T-helper 2 cell treated with Interferon-gamma antibody and Interleukin-4, amounts not matched to agents 5 μg/mL and 100 μg/mL, for 36 hours (primary cell): ENCODE measurements around the gene CIC.

Experiments used
- DNase-seq: peaks from one replicate; pipeline ENCODE4 v3.0.0; 2021; ENCODE audit warnings: low spot score
- H3K27ac Mint-ChIP-seq: one replicate; pipeline ENCODE4 v1.8.0; 2021; ENCODE audit warnings: mild to moderate bottlenecking, mixed read lengths
- H3K27me3 Mint-ChIP-seq: one replicate; pipeline ENCODE4 v1.8.0; 2021; ENCODE audit warnings: low read depth, mixed read lengths
- H3K36me3 Mint-ChIP-seq: one replicate; pipeline ENCODE4 v1.8.0; 2021; ENCODE audit warnings: low read depth, mixed read lengths
- H3K4me1 Mint-ChIP-seq: one replicate; pipeline ENCODE4 v1.8.0; 2021; ENCODE audit warnings: low read depth, mixed read lengths
- H3K4me3 Mint-ChIP-seq: one replicate; pipeline ENCODE4 v1.8.0; 2022; ENCODE audit warnings: mild to moderate bottlenecking, moderate library complexity, mixed read lengths
- H3K9me3 Mint-ChIP-seq: one replicate; pipeline ENCODE4 v1.8.0; 2021; ENCODE audit warnings: mixed read lengths

Gene CIC

DNA sequence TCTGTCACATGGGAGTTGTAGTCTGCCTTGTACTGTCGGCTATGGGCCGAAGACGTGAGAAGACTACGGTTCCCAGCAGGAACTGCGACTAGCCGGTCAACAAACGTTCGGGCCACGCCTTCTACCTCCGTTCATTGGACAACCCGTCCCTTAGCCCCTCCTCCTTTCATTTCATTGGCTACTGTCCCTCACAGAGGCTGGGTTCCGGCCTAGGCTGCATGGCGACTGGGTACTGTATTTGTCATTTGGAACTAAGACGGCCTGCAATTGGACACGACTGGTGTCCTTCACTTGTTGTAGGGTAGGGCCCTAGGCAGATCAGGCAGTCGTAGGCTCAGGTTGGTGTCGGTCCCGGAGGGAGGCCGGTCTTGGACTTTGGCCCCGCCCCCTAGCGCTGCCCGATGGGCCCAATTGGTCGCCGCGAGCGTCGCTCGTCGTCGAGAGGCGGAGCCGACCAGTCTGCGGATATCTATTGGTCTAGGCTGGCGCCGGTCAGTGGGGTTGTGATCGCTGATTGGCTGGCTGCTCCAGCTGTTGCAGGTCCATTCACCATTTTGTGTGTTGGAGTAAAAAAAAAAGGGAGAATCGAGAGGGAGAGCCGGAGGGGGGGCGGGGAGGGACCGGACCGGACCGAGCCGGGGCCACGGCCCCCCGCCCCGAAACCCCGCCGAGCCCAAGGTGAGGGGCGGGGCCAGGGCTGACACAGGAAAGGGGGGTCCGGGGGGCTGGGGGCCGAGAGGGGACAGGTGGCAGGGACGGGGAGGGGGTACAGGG is at the start of gene CIC:
Gene CIC, plus strand, starts transcription at position 549 of the 774 bp plus-strand sequence. CDS start 2,532 bp downstream, outside the sequence.
- H3K27me3 Mint-ChIP-seq, result no peaks in the 10 kb centered on the region
- peaks cover 28% of the 10 kb centered on the region for H3K4me1 Mint-ChIP-seq
- peak; percentile 99 for DNase-seq
- no peak within 1 kb of the TSS for H3K4me3 Mint-ChIP-seq
- H3K27ac Mint-ChIP-seq, result no peak within 1 kb of the TSS
- H3K9me3 Mint-ChIP-seq, result no peaks in the 10 kb centered on the region
- peaks cover 11% of the 10 kb centered on the region for H3K36me3 Mint-ChIP-seq

DNA sequence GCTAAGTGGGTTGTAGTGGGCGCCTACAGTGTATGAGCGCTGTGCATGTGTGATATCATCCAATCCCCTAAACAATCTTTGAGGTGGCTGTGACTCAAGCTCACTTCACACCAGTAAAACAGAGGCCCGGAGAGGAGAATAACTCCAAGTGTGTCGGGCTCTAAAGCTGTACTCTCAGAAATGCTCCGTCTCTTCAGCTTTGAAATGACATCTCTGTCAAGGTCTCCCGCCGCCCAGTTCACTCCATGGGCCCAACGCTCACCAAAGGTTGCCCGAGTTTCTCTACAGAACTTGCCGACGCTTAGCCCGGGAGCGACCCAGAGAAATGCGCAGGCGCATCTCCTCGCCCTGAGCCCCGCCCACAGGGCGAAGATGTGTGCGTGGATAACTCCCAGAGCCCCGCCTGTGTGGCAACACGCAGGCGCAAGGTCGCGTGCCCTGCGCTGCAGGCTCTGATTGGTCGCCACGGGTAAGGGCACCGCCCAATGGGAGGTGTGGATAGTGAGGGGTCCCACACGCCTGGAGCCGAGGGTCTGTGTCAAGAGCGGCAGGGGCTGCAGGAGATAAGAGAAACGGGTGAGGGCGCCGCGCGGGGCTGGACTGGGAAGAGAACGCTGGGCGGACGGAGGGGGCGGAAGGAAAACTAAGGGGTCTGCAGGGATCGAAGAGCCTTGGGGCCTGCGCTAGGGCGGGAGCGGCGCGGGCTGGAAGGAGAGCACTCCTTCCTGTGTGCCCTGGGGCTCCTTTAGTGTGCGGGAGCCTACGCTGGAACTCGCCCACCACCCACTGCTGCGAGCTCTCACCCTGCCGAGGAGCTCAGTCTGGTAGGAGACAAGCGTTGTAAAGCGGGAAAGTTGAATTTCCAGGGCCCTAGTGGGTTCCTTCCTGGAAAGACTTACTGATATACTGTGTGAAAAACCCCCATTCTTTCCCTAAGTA is 49.0 kb upstream of the CIC start, which contains the start of gene ZNF526:
Gene ZNF526, plus strand, starts transcription at position 501 of the 939 bp plus-strand sequence. CDS start 4,092 bp downstream, outside the sequence.
- H3K4me1 Mint-ChIP-seq, result peaks cover 40% of the 10 kb centered on the region
- H3K4me3 Mint-ChIP-seq, result peak within 1 kb of the TSS; percentile 100

DNA sequence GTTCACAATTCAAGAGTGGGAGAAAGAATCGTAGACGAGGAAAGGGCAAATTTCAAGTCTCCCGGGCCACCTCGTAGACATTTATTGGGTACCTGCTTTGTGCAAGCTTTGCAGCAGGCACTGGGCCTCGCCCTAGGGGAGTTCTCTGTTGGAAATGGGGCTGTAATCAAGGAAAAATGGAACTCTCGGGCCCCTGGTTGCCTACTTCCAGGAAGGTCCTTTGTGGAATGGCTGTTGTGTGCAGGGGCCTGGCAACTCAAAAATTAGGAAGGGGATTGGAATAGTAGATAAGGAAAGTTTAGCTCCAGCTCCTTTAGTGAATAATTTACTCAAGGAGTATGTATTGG is 48.3 kb upstream of the CIC start:
- Mint-ChIP-seq H3K4me3 (peak overlapping the region; percentile 100), H3K27me3 (peaks cover 2% of the 10 kb centered on the region), H3K4me1 (peaks cover 34% of the 10 kb centered on the region), H3K27ac (peak overlapping the region; percentile 98), H3K36me3 (peaks cover 33% of the 10 kb centered on the region), H3K9me3 (no peaks in the 10 kb centered on the region)
- DNase-seq, result no peak

More for the DNA sequence above, 49.0 kb upstream of the CIC start, which contains the start of gene ZNF526:
- H3K9me3 Mint-ChIP-seq, result no peaks in the 10 kb centered on the region
- peaks cover 2% of the 10 kb centered on the region for H3K27me3 Mint-ChIP-seq
- H3K27ac Mint-ChIP-seq, result peak within 1 kb of the TSS; percentile 98
- peaks cover 36% of the 10 kb centered on the region for H3K36me3 Mint-ChIP-seq
- DNase-seq, result peak; percentile 98

DNA sequence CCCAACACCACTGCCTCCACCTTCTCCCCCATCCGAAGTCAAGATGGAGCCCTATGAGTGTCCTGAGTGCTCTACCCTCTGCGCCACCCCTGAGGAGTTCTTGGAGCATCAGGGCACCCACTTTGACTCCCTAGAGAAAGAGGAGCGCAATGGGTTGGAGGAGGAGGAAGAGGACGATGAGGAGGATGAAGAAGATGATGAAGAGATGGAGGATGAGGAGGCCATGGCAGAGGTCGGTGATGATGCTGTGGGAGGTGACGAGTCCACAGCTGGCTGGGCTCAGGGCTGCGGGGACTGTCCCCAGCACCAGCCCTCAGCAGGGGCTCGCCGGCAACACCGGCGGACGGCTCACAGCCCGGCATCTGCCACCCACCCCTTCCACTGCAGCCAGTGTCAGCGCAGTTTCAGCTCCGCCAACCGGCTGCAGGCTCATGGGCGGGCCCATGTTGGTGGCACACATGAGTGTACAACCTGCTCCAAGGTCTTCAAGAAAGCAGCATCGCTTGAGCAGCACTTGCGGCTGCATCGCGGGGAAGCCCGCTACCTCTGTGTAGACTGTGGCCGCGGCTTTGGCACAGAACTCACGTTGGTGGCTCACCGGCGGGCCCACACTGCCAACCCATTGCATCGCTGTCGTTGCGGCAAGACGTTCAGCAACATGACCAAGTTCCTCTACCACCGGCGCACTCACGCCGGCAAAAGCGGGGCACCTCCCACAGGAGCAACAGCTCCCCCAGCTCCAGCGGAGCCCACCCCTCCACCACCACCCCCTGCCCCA is 43.9 kb upstream of the CIC start:
- Mint-ChIP-seq H3K4me1 (peaks cover 22% of the 10 kb centered on the region), H3K27ac (no peak overlapping the region), H3K36me3 (peaks cover 55% of the 10 kb centered on the region), H3K9me3 (no peaks in the 10 kb centered on the region), H3K27me3 (no peaks in the 10 kb centered on the region), H3K4me3 (no peak overlapping the region)
- no peak for DNase-seq

DNA sequence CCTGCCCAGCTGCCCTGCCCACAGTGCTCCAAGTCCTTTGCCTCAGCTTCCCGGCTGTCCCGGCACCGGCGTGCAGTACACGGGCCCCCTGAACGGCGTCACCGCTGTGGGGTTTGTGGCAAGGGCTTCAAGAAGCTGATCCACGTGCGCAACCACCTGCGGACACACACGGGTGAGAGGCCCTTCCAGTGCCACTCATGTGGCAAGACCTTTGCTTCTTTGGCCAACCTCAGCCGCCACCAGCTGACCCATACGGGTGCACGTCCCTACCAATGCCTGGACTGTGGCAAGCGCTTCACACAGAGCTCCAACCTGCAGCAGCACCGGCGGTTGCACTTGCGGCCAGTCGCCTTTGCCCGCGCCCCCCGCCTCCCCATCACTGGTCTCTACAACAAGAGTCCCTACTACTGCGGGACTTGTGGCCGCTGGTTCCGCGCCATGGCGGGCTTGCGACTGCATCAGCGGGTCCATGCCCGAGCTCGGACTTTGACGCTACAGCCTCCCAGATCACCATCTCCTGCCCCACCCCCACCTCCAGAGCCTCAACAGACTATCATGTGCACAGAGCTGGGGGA is 43.2 kb upstream of the CIC start:
- peaks cover 19% of the 10 kb centered on the region for H3K4me1 Mint-ChIP-seq
- H3K27me3 Mint-ChIP-seq, result no peaks in the 10 kb centered on the region
- peaks cover 53% of the 10 kb centered on the region for H3K36me3 Mint-ChIP-seq
- no peak overlapping the region for H3K4me3 Mint-ChIP-seq
- no peak overlapping the region for H3K27ac Mint-ChIP-seq
- no peak for DNase-seq
- H3K9me3 Mint-ChIP-seq, result no peaks in the 10 kb centered on the region

DNA sequence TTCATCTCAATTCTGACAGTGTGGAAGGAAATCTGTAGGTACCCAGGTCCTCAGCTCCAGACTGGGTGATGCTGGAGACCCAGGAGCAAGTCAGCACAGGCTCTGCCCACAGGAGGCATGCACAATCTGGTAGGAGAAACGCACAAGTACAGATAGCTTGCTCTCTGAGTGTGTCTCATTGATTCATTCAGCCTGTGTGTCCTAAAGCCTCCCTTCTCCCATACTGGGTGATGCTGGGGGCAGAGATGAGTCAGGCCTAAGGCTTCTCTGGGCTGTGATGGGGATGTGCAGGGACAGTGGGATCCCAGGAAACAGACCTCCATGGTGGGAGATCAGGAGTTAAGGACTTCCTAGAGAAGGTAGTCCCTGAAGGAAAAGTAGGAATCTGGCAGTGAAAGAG is 42.2 kb upstream of the CIC start:
- Mint-ChIP-seq H3K4me3 (no peak overlapping the region), H3K36me3 (peaks cover 60% of the 10 kb centered on the region), H3K9me3 (no peaks in the 10 kb centered on the region), H3K27me3 (no peaks in the 10 kb centered on the region), H3K4me1 (peaks cover 16% of the 10 kb centered on the region), H3K27ac (no peak overlapping the region)
- no peak for DNase-seq

DNA sequence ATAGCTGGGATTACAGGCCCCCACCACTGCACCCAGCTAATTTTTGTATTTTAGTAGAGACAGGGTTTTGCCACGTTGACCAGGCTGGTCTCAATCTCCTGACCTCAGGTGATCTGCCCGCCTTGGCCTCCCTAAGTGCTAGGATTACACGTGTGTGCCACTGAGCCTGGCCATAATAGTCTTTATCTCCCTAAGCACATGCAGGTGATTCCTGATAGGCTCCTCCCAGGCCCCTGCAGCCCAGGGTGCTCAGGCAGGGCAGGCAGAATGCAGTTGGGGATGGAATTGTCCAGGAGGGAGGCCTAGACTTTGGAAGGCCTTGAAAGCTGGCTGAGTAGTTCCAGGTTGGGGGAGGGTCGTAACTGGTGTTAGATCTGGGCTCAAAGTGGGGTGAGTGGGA is 40.4 kb upstream of the CIC start:
- H3K4me1 Mint-ChIP-seq, result peaks cover 13% of the 10 kb centered on the region
- H3K36me3 Mint-ChIP-seq, result peaks cover 65% of the 10 kb centered on the region
- H3K4me3 Mint-ChIP-seq, result no peak overlapping the region
- H3K9me3 Mint-ChIP-seq, result no peaks in the 10 kb centered on the region
- no peaks in the 10 kb centered on the region for H3K27me3 Mint-ChIP-seq
- H3K27ac Mint-ChIP-seq, result no peak overlapping the region
- no peak for DNase-seq

DNA sequence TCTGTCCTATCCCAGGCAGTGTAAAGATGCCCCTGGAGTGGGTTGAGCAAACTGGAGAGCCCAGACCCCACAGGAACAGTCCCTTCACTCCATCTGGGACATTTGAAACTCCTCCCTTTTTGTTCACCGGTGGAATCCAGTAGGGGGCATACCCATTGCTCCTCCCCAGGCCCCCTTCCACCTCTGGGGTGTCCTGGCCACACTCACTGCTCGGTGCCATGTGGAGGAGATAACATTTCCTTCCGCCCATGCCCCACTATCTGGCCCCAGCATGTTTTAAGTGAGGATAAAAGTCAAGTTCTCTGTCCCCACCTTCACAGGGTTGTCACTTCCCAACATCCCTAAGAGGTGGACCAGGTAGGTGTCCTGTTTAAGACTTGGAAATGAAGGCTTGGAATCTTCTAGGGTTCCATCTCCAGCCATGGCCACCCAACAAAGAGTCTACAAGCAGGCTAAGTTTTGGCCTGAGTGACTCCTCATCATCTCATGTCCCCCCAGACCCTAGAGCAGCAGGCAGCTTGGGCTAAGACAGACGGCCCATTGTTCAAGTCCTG is 39.7 kb upstream of the CIC start:
- DNase-seq, result no peak
- Mint-ChIP-seq H3K27me3 (no peaks in the 10 kb centered on the region), H3K4me3 (no peak overlapping the region), H3K27ac (peak overlapping the region; percentile 33), H3K9me3 (no peaks in the 10 kb centered on the region), H3K4me1 (peaks cover 13% of the 10 kb centered on the region), H3K36me3 (peaks cover 68% of the 10 kb centered on the region)

DNA sequence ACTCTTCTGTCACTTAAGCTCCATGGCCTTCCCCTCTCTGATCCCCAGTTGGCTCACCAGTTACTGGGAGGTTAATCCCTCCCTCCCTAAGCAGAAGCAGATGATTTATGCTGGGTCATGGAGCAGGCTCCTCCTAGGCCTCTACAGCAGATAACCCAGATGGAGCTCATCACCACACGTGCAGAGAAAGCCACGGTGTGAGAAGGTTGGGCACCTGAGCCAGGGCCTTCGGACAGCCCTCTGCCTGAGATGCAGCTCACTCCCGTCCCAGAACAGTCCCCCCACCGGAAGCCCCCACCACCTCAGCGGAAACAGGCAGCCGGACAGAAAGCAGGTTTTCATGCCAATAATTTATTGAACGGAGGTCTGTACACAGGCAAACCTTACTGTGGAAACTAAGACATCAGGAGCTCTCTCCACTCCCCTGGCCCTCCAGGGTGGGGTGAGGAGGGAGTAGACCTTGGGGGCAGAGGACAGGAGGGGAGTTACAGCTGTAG is 39.1 kb upstream of the CIC start:
- no peaks in the 10 kb centered on the region for H3K9me3 Mint-ChIP-seq
- no peak for DNase-seq
- H3K27me3 Mint-ChIP-seq, result no peaks in the 10 kb centered on the region
- peak overlapping the region; percentile 33 for H3K27ac Mint-ChIP-seq
- no peak overlapping the region for H3K4me3 Mint-ChIP-seq
- peaks cover 69% of the 10 kb centered on the region for H3K36me3 Mint-ChIP-seq
- H3K4me1 Mint-ChIP-seq, result peaks cover 13% of the 10 kb centered on the region

DNA sequence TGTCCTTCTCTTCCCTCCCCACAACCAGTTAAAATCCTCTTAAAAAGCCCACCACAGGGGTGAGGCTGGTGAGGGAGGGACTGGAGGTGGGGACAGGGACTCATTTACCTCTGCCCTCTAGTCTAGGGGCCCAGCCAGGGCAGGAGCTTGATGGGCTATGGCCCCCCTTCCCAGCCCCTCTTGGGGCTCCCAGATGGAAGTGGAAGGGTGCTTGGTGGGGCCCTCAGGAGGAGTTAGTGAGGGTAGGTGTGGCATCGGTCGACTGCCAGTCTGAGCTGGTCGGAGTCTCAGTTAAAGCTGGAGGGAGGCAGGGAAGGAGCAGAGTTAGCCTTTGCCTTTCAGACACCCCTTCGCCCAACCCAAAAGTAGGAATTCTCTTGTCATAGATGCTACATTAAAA is 38.5 kb upstream of the CIC start:
- H3K4me3 Mint-ChIP-seq, result no peak overlapping the region
- peaks cover 13% of the 10 kb centered on the region for H3K4me1 Mint-ChIP-seq
- H3K27ac Mint-ChIP-seq, result no peak overlapping the region
- no peak for DNase-seq
- H3K36me3 Mint-ChIP-seq, result peaks cover 73% of the 10 kb centered on the region
- no peaks in the 10 kb centered on the region for H3K9me3 Mint-ChIP-seq
- no peaks in the 10 kb centered on the region for H3K27me3 Mint-ChIP-seq

DNA sequence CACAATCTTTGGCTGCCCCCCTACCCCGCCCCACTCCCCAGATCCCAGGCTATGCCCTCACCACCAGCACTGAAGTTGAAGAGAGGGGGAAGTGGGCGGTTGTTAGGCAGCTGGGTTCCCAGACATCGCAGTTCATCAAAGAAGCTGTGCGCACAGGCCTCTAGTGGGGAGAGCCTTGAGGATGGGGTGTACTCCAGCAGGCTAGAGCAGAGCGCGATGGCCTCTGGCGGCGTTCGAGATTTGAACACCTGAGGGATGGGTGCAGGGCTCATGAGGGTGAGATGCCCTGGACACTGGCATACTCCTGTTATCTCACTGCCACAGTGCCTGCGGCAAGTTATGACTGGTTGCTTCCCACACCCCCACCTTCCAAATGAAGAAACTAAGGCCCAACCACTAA is 36.6 kb upstream of the CIC start:
- no peaks in the 10 kb centered on the region for H3K9me3 Mint-ChIP-seq
- H3K4me1 Mint-ChIP-seq, result peaks cover 12% of the 10 kb centered on the region
- H3K27ac Mint-ChIP-seq, result no peak overlapping the region
- H3K4me3 Mint-ChIP-seq, result no peak overlapping the region
- no peak for DNase-seq
- peaks cover 71% of the 10 kb centered on the region for H3K36me3 Mint-ChIP-seq
- no peaks in the 10 kb centered on the region for H3K27me3 Mint-ChIP-seq

DNA sequence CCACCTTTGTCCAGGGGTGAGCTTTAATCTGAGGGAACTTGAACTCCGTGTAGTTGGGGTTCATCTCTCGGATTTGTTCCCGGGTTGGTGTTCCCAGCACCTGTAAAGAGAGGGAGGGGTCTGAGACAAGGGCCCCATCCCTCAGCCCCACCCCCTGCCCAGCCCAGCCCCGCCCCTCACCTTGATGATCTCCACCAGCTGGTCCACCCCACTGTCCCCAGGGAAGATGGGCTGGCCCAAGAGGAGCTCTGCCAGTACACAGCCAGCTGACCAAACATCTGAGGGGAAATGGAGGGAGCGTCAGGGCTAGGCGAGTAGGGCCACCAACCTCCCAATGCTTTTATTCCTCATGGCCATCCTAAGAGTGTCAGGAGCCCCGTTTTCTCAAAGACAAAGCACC is 35.9 kb upstream of the CIC start:
- DNase-seq, result no peak
- Mint-ChIP-seq H3K4me1 (peaks cover 10% of the 10 kb centered on the region), H3K27ac (no peak overlapping the region), H3K9me3 (no peaks in the 10 kb centered on the region), H3K4me3 (no peak overlapping the region), H3K27me3 (no peaks in the 10 kb centered on the region), H3K36me3 (peaks cover 68% of the 10 kb centered on the region)

DNA sequence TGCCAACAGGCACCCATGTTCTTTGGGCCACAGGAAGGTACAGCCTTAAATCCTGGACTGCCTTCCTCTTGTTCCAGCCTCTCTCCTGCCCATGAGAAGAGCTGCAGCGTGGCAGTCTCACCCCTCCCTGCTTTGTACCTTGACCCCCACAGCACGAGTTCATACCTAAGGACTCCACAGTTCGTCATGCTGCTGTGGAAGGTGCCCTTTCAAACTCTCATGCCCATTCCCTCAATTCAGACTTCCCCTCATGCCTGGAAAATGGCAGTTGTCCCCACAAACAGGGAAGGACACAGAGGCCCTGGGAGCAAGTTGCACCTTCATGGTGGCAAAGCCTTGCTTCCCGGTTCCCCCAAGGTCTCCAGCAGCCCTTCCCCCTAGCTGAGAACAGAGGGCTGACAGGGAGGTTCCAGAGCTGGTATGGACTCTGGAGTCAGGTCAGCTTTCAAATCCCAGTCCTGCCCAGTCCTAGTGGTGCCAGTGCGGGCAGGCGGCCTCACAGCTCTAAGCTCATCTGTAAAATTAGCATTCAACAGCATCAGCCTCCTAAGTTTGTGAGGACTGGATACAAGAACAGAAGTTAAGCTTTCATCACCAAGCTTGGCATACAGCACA is 35.3 kb upstream of the CIC start:
- no peak for DNase-seq
- H3K4me1 Mint-ChIP-seq, result peaks cover 8% of the 10 kb centered on the region
- no peaks in the 10 kb centered on the region for H3K27me3 Mint-ChIP-seq
- H3K27ac Mint-ChIP-seq, result no peak overlapping the region
- H3K9me3 Mint-ChIP-seq, result no peaks in the 10 kb centered on the region
- H3K4me3 Mint-ChIP-seq, result no peak overlapping the region
- peaks cover 62% of the 10 kb centered on the region for H3K36me3 Mint-ChIP-seq
